Endothelial cell of umbilical vein (primary cell): ENCODE measurements around the gene PPIB. TPM values are rescaled to one million over a fixed set of nuclear protein-coding genes. Genes with fewer than 3 reads are reported as not detected.
A peak's percentile ranks its signal among the peaks of the same experiment; 100 is the strongest.

Source experiments
- BruUV-seq: library from RNA; stranded (reverse); fragments of 400-500 nt; replicated peaks from 2 replicates; lab custom pipeline; 2021; lab: Mats Ljungman, UMichigan
- CTCF ChIA-PET: fragments of 300-600, 350-600 bp; sonication (Branson Sonifier 250); formaldehyde crosslinking; loops from one replicate; lab custom pipeline; 2021; ENCODE audit warnings: antibody characterized with exemption, inconsistent platforms; lab: Charles Lee
- POLR2A ChIA-PET: fragments of 300-600, 350-600 bp; sonication (Branson Sonifier 250); formaldehyde crosslinking; loops from one replicate; lab custom pipeline; 2021; ENCODE audit warnings: antibody characterized with exemption, inconsistent platforms; lab: Charles Lee
- DNase-seq: peaks from one replicate; pipeline ENCODE4 v3.0.0-alpha.2; 2011; ENCODE audit warnings: low read depth, low spot score
- FAIRE-seq: peaks from 2 replicates; lab custom pipeline; 2011; peaks lifted over from hg19 to GRCh38; lab: Jason Lieb, UNC
- H2AFZ ChIP-seq: 2 replicates; pipeline ENCODE4 v1.6.0; 2012; ENCODE audit warnings: low read depth, low read length, control low read depth, inconsistent platforms
- H3K27ac ChIP-seq: 2 replicates; pipeline ENCODE4 v1.5.1; 2011; ENCODE audit warnings: low read depth, mild to moderate bottlenecking, control low read depth, low read length, moderate library complexity; ENCODE audit not compliant: insufficient read depth
- H3K27me3 ChIP-seq, 2 experiments: 2 replicates each; pipeline versions ENCODE4 v1.6.0 to v1.6.1; 2011; ENCODE audit warnings: low read length in 2 of 2, mixed read lengths in 1 of 2; ENCODE audit not compliant: control insufficient read depth in 2 of 2, insufficient read depth in 2 of 2
- H3K36me3 ChIP-seq, 2 experiments: 2 replicates in 1 of 2; 3 replicates in 1 of 2; pipeline ENCODE4 v1.5.1; 2011; ENCODE audit warnings: low read length in 2 of 2, mild to moderate bottlenecking in 1 of 2, moderate library complexity in 1 of 2; ENCODE audit not compliant: control insufficient read depth in 2 of 2, insufficient read depth in 2 of 2; ENCODE audit errors: extremely low read depth in 1 of 2
- H3K4me1 ChIP-seq: 3 replicates; pipeline ENCODE4 v1.5.1; 2011; ENCODE audit warnings: mild to moderate bottlenecking, low read length; ENCODE audit not compliant: control insufficient read depth, insufficient read depth; ENCODE audit errors: extremely low read depth
- H3K4me2 ChIP-seq: 2 replicates; pipeline ENCODE4 v1.6.1; 2011; ENCODE audit warnings: low read length, control low read depth, mixed read lengths; ENCODE audit not compliant: insufficient read depth
- H3K4me3 ChIP-seq, 3 experiments: fragments of 200-600 bp in 1 of 3; sonication (generic), shearing (Covaris generic) in 1 of 3; replicated peaks in 1 of 3; 2 replicates each; pipeline ENCODE4 v1.5.1; 2011 to 2016; ENCODE audit warnings: control low read depth in 3 of 3, low read length in 3 of 3, mild to moderate bottlenecking in 2 of 3, inconsistent platforms in 1 of 3, low read depth in 1 of 3, moderate library complexity in 1 of 3; ENCODE audit not compliant: insufficient read depth in 1 of 3
- H3K79me2 ChIP-seq: 2 replicates; pipeline ENCODE4 v1.6.0; 2012; ENCODE audit warnings: low read length, inconsistent platforms; ENCODE audit not compliant: control insufficient read depth, insufficient read depth
- H3K9ac ChIP-seq: replicated peaks from 2 replicates; pipeline ENCODE3; 2011; ENCODE audit warnings: low read length, control low read depth; ENCODE audit not compliant: insufficient read depth; ENCODE audit errors: extremely low read depth
- H3K9me1 ChIP-seq: replicated peaks from 3 replicates; pipeline ENCODE4 v1.6.0; 2011; ENCODE audit warnings: mild to moderate bottlenecking, low read length; ENCODE audit not compliant: control insufficient read depth, insufficient read depth; ENCODE audit errors: extremely low read depth
- H3K9me3 ChIP-seq: replicated peaks from 2 replicates; pipeline ENCODE4 v1.5.1; 2012; ENCODE audit warnings: low read length, inconsistent platforms; ENCODE audit not compliant: control insufficient read depth, insufficient read depth
- H4K20me1 ChIP-seq: replicated peaks from 2 replicates; pipeline ENCODE3; 2011; ENCODE audit warnings: mild to moderate bottlenecking, low read length; ENCODE audit not compliant: control insufficient read depth, insufficient read depth; ENCODE audit errors: extremely low read depth
- EZH2 ChIP-seq: IDR thresholded peaks from 2 replicates; pipeline ENCODE4 v1.6.1; 2012; ENCODE audit warnings: borderline replicate concordance, low read depth, mild to moderate bottlenecking, moderate library complexity, low read length, inconsistent platforms; ENCODE audit not compliant: severe bottlenecking
- FOS ChIP-seq: IDR thresholded peaks from 2 replicates; pipeline ENCODE4 v1.6.1; 2011; ENCODE audit warnings: mild to moderate bottlenecking, low read length, moderate library complexity, borderline replicate concordance; ENCODE audit not compliant: insufficient read depth
- GATA2 ChIP-seq: IDR thresholded peaks from 2 replicates; pipeline ENCODE4 v1.7.0; 2011; ENCODE audit warnings: low read depth, mild to moderate bottlenecking, moderate library complexity, mixed read lengths, low read length; ENCODE audit not compliant: insufficient read length, insufficient read depth
- JUN ChIP-seq: IDR thresholded peaks from 2 replicates; pipeline ENCODE4 v1.6.1; 2011; ENCODE audit warnings: borderline replicate concordance, low read depth; ENCODE audit not compliant: insufficient read length, insufficient read depth
- MAX ChIP-seq: IDR thresholded peaks from 2 replicates; pipeline ENCODE4 v1.6.1; 2011; ENCODE audit not compliant: insufficient read depth, insufficient read length
- MYC ChIP-seq: IDR thresholded peaks from one replicate; pipeline ENCODE4 v1.6.1; 2011; ENCODE audit warnings: mild to moderate bottlenecking, low read depth, low read length
- dilution Hi-C: fragments of 300-500 bp; cut with MboI; formaldehyde crosslinking; loops from one replicate; pipeline ENCODE4 v1.15.0; 2019; ENCODE audit warnings: low sequenced_read_pairs; ENCODE audit not compliant: extremely low pct_ligation_motif_present
- intact Hi-C: fragments of 100-400 bp; cut with micrococcal nuclease; formaldehyde crosslinking; loops from one replicate; pipeline ENCODE4 v1.10.0; 2022
- polyA plus RNA-seq, 4 experiments: library from polyadenylated mRNA; depleted of rRNA in 3 of 4; stranded (reverse) in 3 of 4; unstranded in 1 of 4; fragments of >200 nt; gene quantifications; 2 replicates each; pipeline versions ENCODE4 v1.2.1 to v1.2.3, GENCODE V29; 2011 to 2012; ENCODE audit warnings: missing spikeins in 1 of 4
- total RNA-seq: library from RNA; stranded (reverse); gene quantifications from 2 replicates; pipeline ENCODE4 v1.2.3, GENCODE V29; 2021

Gene PPIB
- total and polyA plus RNA-seq, 2 donors (not counting 3 experiments of a cell fraction or from before 2014, with no cell fraction given), result 840 to 1,240 TPM

DNA sequence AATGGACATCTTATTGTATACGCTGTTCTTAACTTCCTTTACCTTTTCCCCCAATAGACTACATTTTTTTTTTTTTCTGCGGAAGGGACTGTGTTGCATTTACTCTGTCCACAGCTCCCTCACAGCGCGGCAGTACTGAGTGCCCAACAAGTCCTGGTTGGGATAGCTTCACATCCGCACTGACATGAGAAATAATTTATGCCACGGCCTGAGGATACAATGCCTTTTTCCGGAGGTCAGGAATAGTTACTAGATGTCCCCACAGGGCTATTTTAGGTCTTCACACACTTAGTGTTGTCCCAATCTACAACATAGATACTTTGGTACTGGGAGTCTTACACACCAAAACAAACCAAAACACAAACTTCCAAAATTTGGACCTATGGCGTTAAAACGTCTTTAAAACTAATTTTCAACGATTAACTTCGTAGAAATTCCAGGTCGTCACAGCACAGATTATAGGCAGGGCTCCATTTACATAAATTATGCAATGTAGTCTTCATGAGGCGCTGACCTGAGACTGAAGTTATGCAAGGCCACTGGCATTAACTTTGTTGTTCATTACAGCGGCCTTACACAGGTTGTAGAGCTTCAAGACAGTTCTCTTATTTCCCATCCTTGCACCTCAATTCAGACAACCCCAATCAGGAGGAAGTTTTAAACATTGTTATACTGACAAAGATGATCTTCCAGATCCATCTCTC, 989 bp upstream of the PPIB start:
- Histone ChIP-seq H3K4me2 (peak overlapping the region; percentile 89), H3K27me3 (no peaks in the 10 kb centered on the region), H3K36me3 (peaks cover 3 to 13% of the 10 kb centered on the region in 2 experiments), H3K9me1 (no peaks in the 10 kb centered on the region), H3K4me3 (peak overlapping the region in 2 of 3 experiments; percentile 36 to 59), H3K9ac (peak overlapping the region; percentile 53), H3K79me2 (peaks cover 32% of the 10 kb centered on the region), H3K27ac (peak overlapping the region; percentile 64), H4K20me1 (no peaks in the 10 kb centered on the region), H3K9me3 (no peaks in the 10 kb centered on the region), H2AFZ (peak overlapping the region; percentile 95), H3K4me1 (peaks cover 16% of the 10 kb centered on the region)
- CTCF ChIA-PET, result interaction anchor here (1.0 to 3.3 kb wide), 9 partner anchors 8 to 490 kb away, joined by 3 to 33 read pairs (median 4); partner anchors contain the start of genes CSNK1G1 and TRIP4
- DNase-seq (no peak), FAIRE-seq (no peak)
- BruUV-seq, result TSS peak; percentile 83
- POLR2A ChIA-PET, result interaction anchor here (1.7 kb wide), 1 partner anchor 224 kb away, joined by 8 read pairs; the partner anchor contains the start of gene TRIP4
- intact Hi-C loops, result loop anchor here (1.0 to 2.0 kb wide), 3 partner anchors 84 to 223 kb away; partner anchors contain the start of genes CSNK1G1 and TRIP4
- dilution Hi-C loops, result no loop called here
- no peak for TF ChIP-seq MAX
- TF ChIP-seq EZH2, result no peak
- TF ChIP-seq GATA2, result no peak
- no peak for TF ChIP-seq JUN
- no peak for TF ChIP-seq FOS

GRCh38 chr15:64162478-64162868, 349 bp downstream of the PPIB start:
- TF ChIP-seq JUN (no peak), FOS (no peak), MAX (no peak), MYC (no peak)
- Histone ChIP-seq H4K20me1 (no peaks in the 10 kb centered on the region), H3K4me2 (peak overlapping the region; percentile 56), H3K27ac (peak overlapping the region; percentile 70), H3K9me3 (no peaks in the 10 kb centered on the region), H3K4me1 (peaks cover 16% of the 10 kb centered on the region), H3K27me3 (no peaks in the 10 kb centered on the region), H3K4me3 (peak overlapping the region; percentile 77 to 96 (median 94)), H3K9ac (peak overlapping the region; percentile 93), H3K9me1 (no peaks in the 10 kb centered on the region), H3K79me2 (peaks cover 40% of the 10 kb centered on the region), H3K36me3 (peaks cover 11 to 27% of the 10 kb centered on the region in 2 experiments), H2AFZ (peak overlapping the region; percentile 57)
- ChIA-PET CTCF (interaction anchor here (3.3 kb wide), 1 partner anchor 9 kb away, joined by 33 read pairs; no protein-coding TSS in a partner anchor), POLR2A (interaction anchor here (0.7 to 1.7 kb wide), 2 partner anchors 75 to 225 kb away, joined by 3 to 8 read pairs; partner anchors contain the start of gene TRIP4)
- BruUV-seq, result no TSS peak
- DNase-seq (no peak), FAIRE-seq (no peak)
- dilution Hi-C loops (no loop called here), intact Hi-C loops (loop anchor here (2.0 kb wide), 1 partner anchor 224 kb away; the partner anchor contains the start of gene TRIP4)
